AG20443 (cell line): ENCODE measurements around the gene ADAMTS3.
A peak's percentile ranks its signal among the peaks of the same experiment; 100 is the strongest.
"Not testable (repeated sequence)": the region's sequence is repeated elsewhere in the genome, so short reads cannot be mapped to it uniquely, and the experiment has no call there.

ENCODE experiments used
- DNase-seq: peaks from one replicate; pipeline ENCODE4 v3.0.0; 2012; ENCODE audit warnings: low spot score, mixed read lengths

ADAMTS3 gene

GRCh38 chr4:72552447-72552846, 16.6 kb downstream of the ADAMTS3 start:
- DNase-seq = no peak

DNA sequence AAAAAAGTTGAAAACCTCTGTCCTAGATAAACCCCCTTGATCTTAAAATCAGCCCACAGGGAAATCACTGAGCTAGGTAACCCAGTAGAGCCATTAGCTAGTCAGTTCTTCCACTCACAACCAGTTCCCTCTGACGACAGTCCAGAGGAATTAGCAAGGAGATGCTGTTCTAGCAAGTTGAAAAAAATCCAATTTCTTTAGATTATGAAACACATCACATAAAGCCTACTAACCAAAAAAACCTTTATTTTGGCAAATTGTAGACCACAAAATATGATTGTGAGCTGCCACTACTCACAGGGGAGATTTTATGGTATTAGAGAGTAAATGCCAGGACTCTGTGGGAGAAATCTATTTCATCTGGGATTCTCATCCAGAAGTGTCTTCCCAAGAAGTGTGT, 22.6 kb downstream of the ADAMTS3 start:
- peak; percentile 9 for DNase-seq

DNA sequence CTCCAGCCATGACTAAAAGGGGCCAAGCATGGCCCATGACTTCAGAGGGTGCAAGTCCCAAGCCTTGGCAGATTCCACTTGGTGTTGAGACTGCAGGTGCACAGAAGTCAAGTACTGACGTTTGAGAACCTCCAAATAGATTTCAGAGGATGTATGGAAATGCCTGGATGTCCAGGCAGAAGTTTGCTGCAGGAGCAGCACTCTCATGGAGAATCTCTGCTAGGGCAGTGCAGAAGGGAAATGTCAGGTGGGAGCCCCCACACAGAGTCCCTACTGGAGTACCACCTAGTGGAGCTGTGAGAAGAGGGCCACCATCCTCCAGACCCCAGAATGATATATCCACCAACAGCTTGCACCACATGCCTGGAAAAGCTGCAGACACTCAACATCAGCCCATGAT, 28.3 kb downstream of the ADAMTS3 start:
- not testable (repeated sequence) for DNase-seq

DNA sequence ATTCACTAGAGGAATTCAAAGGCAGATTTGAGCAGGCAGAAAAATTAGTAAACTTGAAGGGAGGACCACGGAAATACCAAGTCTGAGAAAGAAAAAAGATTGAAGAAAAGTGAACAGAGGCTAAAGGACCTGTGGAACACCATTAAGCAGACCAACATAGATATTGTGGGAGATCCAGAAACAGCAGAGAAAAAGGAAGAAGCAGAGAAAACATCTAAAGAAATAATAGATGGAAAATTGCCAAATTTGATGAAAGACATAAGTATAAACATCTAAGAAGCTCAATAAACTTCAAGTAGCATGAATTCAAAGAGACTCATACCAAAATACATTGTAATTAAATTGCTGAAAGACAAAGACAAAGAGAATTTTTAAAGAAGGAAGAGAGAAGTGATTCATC, 31.0 kb downstream of the ADAMTS3 start:
- DNase-seq = no peak

GRCh38 chr4:72536443-72536842, 32.6 kb downstream of the ADAMTS3 start:
- no peak for DNase-seq

DNA sequence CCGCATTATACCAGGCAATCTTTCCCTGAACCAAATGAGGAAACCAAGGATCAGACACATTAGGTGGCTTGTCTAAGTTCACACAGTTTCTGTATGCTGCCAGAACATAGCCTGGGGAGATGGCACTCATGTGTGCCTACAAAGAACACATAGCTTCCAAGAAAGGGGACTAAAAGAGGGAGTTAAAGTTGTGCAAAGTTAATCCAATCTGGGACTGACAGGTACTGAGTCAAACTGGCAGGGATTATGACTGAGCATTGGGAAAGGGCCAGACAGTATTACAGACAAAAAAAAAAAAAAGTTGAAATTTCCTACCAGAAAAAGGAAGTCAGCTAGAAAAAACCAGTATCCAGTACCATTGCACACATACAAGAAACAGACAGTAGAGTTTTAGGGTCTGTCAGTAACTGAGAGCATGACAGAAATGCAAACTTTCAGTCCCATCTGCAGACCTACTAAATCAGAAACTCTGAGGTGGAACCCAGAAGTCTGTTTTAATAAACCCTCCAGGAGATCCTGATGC, 37.2 kb downstream of the ADAMTS3 start:
- no peak for DNase-seq

- no peak for DNase-seq
Observed at GRCh38 chr4:72531322-72531721, 37.7 kb downstream of the ADAMTS3 start.

GRCh38 chr4:72529148-72529822, 39.7 kb downstream of the ADAMTS3 start:
- no peak for DNase-seq

- DNase-seq = no peak
Observed at GRCh38 chr4:72527038-72527646, 41.9 kb downstream of the ADAMTS3 start.

- DNase-seq = no peak
Observed at GRCh38 chr4:72525938-72526337, 43.1 kb downstream of the ADAMTS3 start.

DNA sequence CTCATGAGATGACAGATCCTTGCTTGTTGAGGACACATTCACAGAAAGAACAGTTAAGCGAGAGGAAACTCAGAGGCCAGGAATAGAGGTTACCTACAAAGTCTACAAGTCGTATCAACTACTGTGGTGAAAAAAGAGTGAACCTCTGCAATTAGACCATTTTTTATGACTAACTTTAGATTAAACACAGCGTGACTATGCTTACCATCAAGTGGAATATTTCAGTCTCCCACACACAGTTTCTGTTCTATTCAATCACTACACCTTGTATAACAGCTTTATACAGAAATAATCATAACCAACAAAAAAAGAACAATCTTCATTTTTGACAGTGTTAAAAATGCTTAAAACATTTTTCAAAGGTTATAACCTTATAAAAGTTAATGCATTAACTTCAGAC, 46.6 kb downstream of the ADAMTS3 start:
- DNase-seq = no peak

GRCh38 chr4:72513227-72513626, 55.8 kb downstream of the ADAMTS3 start:
- DNase-seq = no peak

DNA sequence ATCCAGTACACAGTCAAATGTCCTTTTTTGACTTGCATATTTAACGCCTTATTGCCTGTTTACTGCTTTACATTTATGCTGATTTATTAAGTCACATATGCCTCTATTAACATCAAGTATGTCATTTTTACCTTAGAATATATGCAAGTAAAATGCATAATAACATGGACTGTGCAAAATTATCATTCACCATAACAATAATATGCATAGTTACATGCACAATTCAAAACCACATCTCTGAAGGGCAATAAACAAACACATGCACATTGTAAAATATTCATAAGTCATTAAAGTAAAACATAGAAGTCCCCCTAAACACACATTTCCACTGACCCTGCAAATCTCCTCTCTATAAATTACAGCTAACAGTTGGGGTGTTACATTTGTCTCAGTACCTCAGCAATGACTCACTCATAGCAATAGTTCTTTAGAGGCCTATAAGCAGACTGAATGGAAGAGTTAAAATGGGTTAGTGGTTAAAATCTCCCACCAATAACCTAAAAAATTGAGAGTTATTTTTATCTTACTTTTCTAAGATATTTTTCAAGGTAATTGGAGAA, 61.1 kb downstream of the ADAMTS3 start:
- no peak for DNase-seq

DNA sequence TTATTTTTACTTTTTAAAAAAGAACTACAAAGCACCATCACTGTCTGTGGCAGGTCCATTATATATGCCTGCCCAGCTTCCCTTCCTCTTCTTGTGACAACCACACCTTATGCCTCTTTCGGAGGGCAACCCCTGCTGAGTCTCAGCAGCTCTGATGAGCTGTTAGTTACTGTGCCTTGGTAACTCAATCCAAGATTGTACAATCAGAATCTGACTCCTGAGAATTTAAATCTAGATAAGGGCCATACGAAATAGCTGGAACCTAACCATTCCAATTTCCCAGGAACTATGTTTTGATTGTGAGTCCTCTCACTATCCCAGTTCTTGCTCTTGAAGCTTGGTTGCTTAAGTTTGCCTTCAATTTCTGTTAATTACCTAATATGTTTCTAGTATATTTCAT, 61.9 kb downstream of the ADAMTS3 start:
- DNase-seq = no peak

GRCh38 chr4:72505314-72505744, 63.7 kb downstream of the ADAMTS3 start:
- peak; percentile 68 for DNase-seq

GRCh38 chr4:72500214-72500613, 68.8 kb downstream of the ADAMTS3 start:
- DNase-seq = no peak

GRCh38 chr4:72496119-72496518, 72.9 kb downstream of the ADAMTS3 start:
- DNase-seq = no peak

DNA sequence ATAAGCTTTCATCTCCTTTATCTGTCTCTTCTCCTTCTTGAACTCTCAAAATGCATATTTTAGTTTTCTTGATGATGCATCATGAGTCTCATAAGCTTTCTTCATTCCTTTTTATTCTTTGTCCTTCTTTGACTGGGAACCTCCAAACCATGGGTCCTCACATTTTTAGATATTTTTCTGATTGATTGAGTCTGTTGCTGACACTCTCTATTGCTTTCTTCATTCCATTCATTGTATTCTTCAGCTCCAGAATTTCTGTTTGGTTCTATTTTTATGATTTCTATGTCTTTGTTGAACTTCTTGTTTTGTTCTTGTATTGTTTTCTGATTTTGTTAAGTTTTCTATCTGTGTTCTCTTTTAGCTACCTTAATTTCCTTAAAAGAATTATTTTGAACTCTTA, 74.9 kb downstream of the ADAMTS3 start:
- no peak for DNase-seq

- DNase-seq = no peak
Observed at GRCh38 chr4:72489267-72489666, 79.8 kb downstream of the ADAMTS3 start.

- DNase-seq = no peak
Observed at GRCh38 chr4:72486991-72487390, 82.0 kb downstream of the ADAMTS3 start.

GRCh38 chr4:72484981-72485380, 84.0 kb downstream of the ADAMTS3 start:
- no peak for DNase-seq

- DNase-seq = no peak
Observed at GRCh38 chr4:72473434-72473900, 95.6 kb downstream of the ADAMTS3 start.

GRCh38 chr4:72471816-72472215, 97.2 kb downstream of the ADAMTS3 start:
- no peak for DNase-seq
